Prostate gland (tissue), 2 donors: ENCODE results near the gene PDSS2.

Experiments
- POLR2A ChIP-seq: fragments of 450-650 bp; IDR thresholded peaks from one replicate; pipeline ENCODE4 v1.6.1; 2016; ENCODE audit warnings: antibody characterized with exemption, mild to moderate bottlenecking
- POLR2AphosphoS5 ChIP-seq: sonication (generic); formaldehyde crosslinking; IDR thresholded peaks from one replicate; pipeline ENCODE4 v1.6.1; 2017; ENCODE audit warnings: antibody characterized with exemption
- TF ChIP-seq, protein P1 (sequence below), 4 experiments: fragments of 200-600 bp in 2 of 4; fragments of 450-650 bp in 2 of 4; sonication (generic) in 2 of 4; IDR thresholded peaks; 1 replicate in 3 of 4; 2 replicates in 1 of 4; pipeline ENCODE4 v1.5.1; 2016 to 2019; ENCODE audit warnings: antibody characterized with exemption in 4 of 4, mild to moderate bottlenecking in 2 of 4, moderate library complexity in 2 of 4

DNA sequence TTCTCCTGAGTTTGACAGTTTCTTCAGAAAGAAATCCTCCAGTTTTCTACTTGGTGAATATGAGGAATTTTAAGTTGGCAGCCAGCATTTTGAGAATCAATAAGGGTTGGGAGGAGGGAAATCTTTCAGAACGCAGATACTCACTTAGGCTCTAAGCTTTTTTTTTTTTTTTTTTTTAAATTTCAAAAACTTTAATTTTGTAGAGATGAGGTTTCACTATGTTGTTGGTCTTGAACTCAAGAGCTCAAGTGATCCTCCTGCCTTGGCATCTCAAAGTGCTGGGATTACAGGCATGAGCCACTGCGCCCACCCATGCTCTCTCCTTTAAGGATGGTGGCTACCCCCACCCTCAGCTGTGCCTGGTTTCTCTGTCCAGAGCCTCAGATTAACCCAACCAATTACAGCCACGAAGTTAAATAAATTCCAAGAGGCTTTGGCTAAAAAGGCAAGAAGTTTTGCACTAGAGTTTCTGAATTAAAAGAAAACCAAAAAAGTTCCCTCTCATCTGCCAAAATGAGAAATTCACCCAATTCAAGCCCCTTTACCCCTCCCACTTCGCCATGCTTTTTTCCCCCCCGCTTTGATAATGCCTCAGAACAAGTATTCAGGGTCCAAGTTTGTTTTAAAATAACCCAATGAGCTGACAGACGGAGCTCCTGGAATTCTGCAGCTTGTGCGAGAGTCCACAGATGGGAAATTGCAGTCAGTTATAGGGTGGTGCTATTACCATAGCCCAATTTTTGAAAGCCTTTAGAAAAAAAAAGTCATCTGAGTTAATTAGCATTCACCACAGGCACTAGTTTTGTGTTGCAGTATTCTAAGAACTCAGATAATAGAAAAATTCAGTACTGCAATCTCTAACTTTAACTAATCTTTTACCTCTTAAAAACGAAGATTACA is 249.7 kb downstream of the PDSS2 start:
- TF ChIP-seq, protein P1, sequence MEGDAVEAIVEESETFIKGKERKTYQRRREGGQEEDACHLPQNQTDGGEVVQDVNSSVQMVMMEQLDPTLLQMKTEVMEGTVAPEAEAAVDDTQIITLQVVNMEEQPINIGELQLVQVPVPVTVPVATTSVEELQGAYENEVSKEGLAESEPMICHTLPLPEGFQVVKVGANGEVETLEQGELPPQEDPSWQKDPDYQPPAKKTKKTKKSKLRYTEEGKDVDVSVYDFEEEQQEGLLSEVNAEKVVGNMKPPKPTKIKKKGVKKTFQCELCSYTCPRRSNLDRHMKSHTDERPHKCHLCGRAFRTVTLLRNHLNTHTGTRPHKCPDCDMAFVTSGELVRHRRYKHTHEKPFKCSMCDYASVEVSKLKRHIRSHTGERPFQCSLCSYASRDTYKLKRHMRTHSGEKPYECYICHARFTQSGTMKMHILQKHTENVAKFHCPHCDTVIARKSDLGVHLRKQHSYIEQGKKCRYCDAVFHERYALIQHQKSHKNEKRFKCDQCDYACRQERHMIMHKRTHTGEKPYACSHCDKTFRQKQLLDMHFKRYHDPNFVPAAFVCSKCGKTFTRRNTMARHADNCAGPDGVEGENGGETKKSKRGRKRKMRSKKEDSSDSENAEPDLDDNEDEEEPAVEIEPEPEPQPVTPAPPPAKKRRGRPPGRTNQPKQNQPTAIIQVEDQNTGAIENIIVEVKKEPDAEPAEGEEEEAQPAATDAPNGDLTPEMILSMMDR (IDR thresholded peaks at IDR 0.05): no peak
- TF ChIP-seq POLR2A: no peak
- no peak for TF ChIP-seq POLR2AphosphoS5
